SK-N-SH (cell line): ENCODE results near the gene PRR36. TPM values are rescaled to one million over a fixed set of nuclear protein-coding genes. Genes with fewer than 3 reads are reported as not detected.
A peak's percentile ranks its signal among the peaks of the same experiment; 100 is the strongest.

Experiments used
- CTCF ChIA-PET: fragments of 300-600, 350-600 bp; formaldehyde crosslinking; extraction: SDS; loops from one replicate; lab custom pipeline; 2021; lab: Yijun Ruan, JAX
- POLR2A ChIA-PET: fragments of 350-600 bp; sonication (Branson Sonifier 250); formaldehyde crosslinking; extraction: SDS; loops from one replicate; lab custom pipeline; 2020; ENCODE audit warnings: antibody characterized with exemption, inconsistent platforms; lab: Yijun Ruan, JAX
- DNase-seq: peaks from one replicate; pipeline ENCODE4 v3.0.0; 2012
- H2AFZ ChIP-seq: fragments of 200-600 bp; sonication (generic); 2 replicates; pipeline ENCODE4 v1.8.1; 2016; ENCODE audit warnings: antibody characterized with exemption, mild to moderate bottlenecking, low read depth
- H3F3A ChIP-seq: fragments of 200-600 bp; sonication (generic); replicated peaks from 2 replicates; pipeline ENCODE3; 2016; ENCODE audit warnings: antibody characterized with exemption, mild to moderate bottlenecking; ENCODE audit not compliant: insufficient read depth
- H3K27ac ChIP-seq, 2 experiments: fragments of 200-500 bp in 1 of 2; fragments of 200-600 bp in 1 of 2; sonication (Bioruptor generic) in 1 of 2; sonication (generic), shearing (Covaris generic) in 1 of 2; 2 replicates each; pipeline versions ENCODE4 v1.5.1 to v1.6.1; 2014 to 2016; ENCODE audit warnings: low read depth in 2 of 2, inconsistent platforms in 1 of 2, low read length in 1 of 2, mild to moderate bottlenecking in 1 of 2, mixed read lengths in 1 of 2
- H3K27me3 ChIP-seq: fragments of 200-600 bp; sonication (generic), shearing (Covaris generic); 2 replicates; pipeline ENCODE4 v1.6.1; 2016; ENCODE audit warnings: mixed run types; ENCODE audit not compliant: insufficient read depth
- H3K36me3 ChIP-seq, 2 experiments: fragments of 200-500 bp in 1 of 2; fragments of 200-600 bp in 1 of 2; sonication (Bioruptor generic) in 1 of 2; sonication (generic) in 1 of 2; replicated peaks in 1 of 2; 2 replicates each; pipeline versions ENCODE3 to v1.5.1; 2014 to 2016; ENCODE audit warnings: low read length in 1 of 2, mild to moderate bottlenecking in 1 of 2; ENCODE audit not compliant: insufficient read depth in 2 of 2, control insufficient read depth in 1 of 2
- H3K4me1 ChIP-seq, 2 experiments: fragments of 200-500 bp in 1 of 2; fragments of 200-600 bp in 1 of 2; sonication (Bioruptor generic) in 1 of 2; sonication (generic), shearing (Covaris generic) in 1 of 2; 2 replicates each; pipeline versions ENCODE4 v1.5.1 to v1.6.1; 2014 to 2016; ENCODE audit warnings: low read depth in 1 of 2, low read length in 1 of 2, mixed run types in 1 of 2; ENCODE audit not compliant: insufficient read depth in 2 of 2, control insufficient read depth in 1 of 2
- H3K4me2 ChIP-seq: fragments of 200-600 bp; sonication (generic), shearing (Covaris generic); 2 replicates; pipeline ENCODE4 v1.6.1; 2017; ENCODE audit warnings: mixed run types
- H3K4me3 ChIP-seq, 2 experiments: fragments of 200-500 bp in 1 of 2; fragments of 200-600 bp in 1 of 2; sonication (Bioruptor generic) in 1 of 2; sonication (generic), shearing (Covaris generic) in 1 of 2; 2 replicates each; pipeline versions ENCODE4 v1.5.1 to v1.8.1; 2014 to 2016; ENCODE audit warnings: low read depth in 2 of 2, inconsistent platforms in 1 of 2, low read length in 1 of 2, mild to moderate bottlenecking in 1 of 2, mixed read lengths in 1 of 2, moderate library complexity in 1 of 2
- H3K79me2 ChIP-seq: fragments of 200-600 bp; sonication (generic); 2 replicates; pipeline ENCODE4 v1.8.1; 2017; ENCODE audit warnings: mild to moderate bottlenecking; ENCODE audit not compliant: insufficient read depth
- H3K9ac ChIP-seq: fragments of 200-600 bp; sonication (generic); 2 replicates; pipeline ENCODE4 v1.6.1; 2017; ENCODE audit warnings: mixed run types
- H3K9me2 ChIP-seq: fragments of 200-600 bp; sonication (generic); 2 replicates; pipeline ENCODE4 v1.6.1; 2017; ENCODE audit warnings: mixed run types
- H3K9me3 ChIP-seq: fragments of 200-600 bp; sonication (generic); 2 replicates; pipeline ENCODE4 v1.6.1; 2017; ENCODE audit warnings: mixed run types, mild to moderate bottlenecking, moderate library complexity
- H4K20me1 ChIP-seq: fragments of 200-600 bp; sonication (generic); 2 replicates; pipeline ENCODE4 v1.6.1; 2017; ENCODE audit warnings: mild to moderate bottlenecking, mixed run types; ENCODE audit not compliant: insufficient read depth
- GATA2 ChIP-seq: sonication (generic); formaldehyde crosslinking; IDR thresholded peaks from 2 replicates; pipeline ENCODE4 v1.5.0; 2020; ENCODE audit warnings: mild to moderate bottlenecking, missing genetic modification reagents
- MEF2A ChIP-seq: IDR thresholded peaks from 2 replicates; pipeline ENCODE4 v1.4.0; 2012; ENCODE audit warnings: low read depth, borderline replicate concordance
- NFIC ChIP-seq: IDR thresholded peaks from 2 replicates; pipeline ENCODE4 v1.4.0; 2012; ENCODE audit warnings: borderline replicate concordance
- RAD21 ChIP-seq: IDR thresholded peaks from 2 replicates; pipeline ENCODE4 v1.6.1; 2012; ENCODE audit warnings: mild to moderate bottlenecking, low read length
- RXRA ChIP-seq: IDR thresholded peaks from 2 replicates; pipeline ENCODE4 v1.4.0; 2012; ENCODE audit warnings: low read depth, mild to moderate bottlenecking, borderline replicate concordance
- WGBS: methylation state at CpG from one replicate; pipeline ENCODE4 v1.1.6; 2017; ENCODE audit warnings: low lambda C conversion rate; 5-methylcytosine and 5-hydroxymethylcytosine counted together
- polyA plus RNA-seq, 3 experiments: library from polyadenylated mRNA; depleted of rRNA; stranded (reverse); fragments of >200 nt; gene quantifications; 2 replicates each; pipeline ENCODE4 v1.2.3, GENCODE V29; 2012
- TF ChIP-seq, protein P1 (sequence below): fragments of 200-600 bp; sonication (generic); IDR thresholded peaks from 2 replicates; pipeline ENCODE4 v1.6.1; 2017; ENCODE audit warnings: antibody characterized with exemption, mild to moderate bottlenecking, moderate library complexity
- TF ChIP-seq, protein P2 (sequence below): IDR thresholded peaks from 2 replicates; pipeline ENCODE4 v1.4.0; 2012; ENCODE audit warnings: low read depth, borderline replicate concordance
- TF ChIP-seq, protein P3 (sequence below): fragments of 150-350 bp; IDR thresholded peaks from 2 replicates; pipeline ENCODE4 v1.6.1; 2017; ENCODE audit warnings: antibody characterized with exemption, low read length, low read depth, borderline replicate concordance

PRR36 gene
- polyA plus RNA-seq, 1 of the 3 experiments (the other 2 are of a cell fraction): 0.18 TPM

DNA sequence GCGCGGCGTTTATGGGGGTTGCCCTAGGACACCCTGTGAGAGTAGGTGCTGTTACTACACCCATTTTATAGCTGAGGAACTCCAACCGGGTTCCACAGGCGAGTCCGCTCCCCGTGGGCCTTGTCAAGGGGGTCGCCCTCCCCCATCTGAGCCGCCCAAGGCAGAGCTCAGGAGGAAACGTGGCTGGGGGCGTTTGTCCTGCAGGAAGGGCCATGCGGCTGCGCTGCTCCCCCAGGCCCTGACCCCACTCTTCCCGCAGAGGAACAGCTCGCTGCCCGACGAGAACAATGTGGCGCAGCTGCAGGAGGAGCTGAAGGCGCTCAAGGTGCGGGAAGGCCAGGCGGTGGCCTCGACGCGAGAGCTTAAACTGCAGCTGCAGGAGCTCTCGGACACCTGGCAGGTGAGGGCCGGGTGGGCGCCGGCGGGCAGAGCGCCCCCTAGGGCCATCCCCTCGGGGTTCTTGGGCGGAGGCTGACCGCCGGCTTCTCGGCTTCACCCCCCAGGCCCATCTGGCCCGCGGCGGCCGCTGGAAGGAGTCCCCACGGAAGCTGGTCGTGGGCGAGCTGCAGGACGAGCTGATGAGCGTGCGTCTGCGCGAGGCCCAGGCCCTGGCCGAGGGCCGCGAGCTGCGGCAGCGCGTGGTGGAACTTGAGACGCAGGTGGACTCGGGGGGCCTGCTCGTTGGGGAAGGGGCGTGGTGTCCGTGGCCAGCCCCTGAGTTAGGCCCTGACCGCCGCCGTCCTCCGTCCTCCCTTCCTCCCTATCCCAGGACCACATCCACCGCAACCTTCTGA lies 12.4 kb downstream of the PRR36 start:
- Histone ChIP-seq H3K4me1 (peaks cover 0 to 13% of the 10 kb centered on the region in 2 experiments; a peak in 1 of 4 replicates), H3K79me2 (no peaks in the 10 kb centered on the region), H2AFZ (no peak overlapping the region), H3K4me2 (peak overlapping the region; percentile 47; the same call in 1 of the 2 replicates), H3K4me3 (peak overlapping the region in 1 of 2 experiments; percentile 47; a peak in 2 of 4 replicates), H4K20me1 (no peaks in the 10 kb centered on the region), H3K36me3 (no peaks in the 10 kb centered on the region), H3K27ac (peak overlapping the region in 1 of 2 experiments; percentile 43; a peak in 1 of 4 replicates), H3F3A (no peaks in the 10 kb centered on the region), H3K9me3 (no peaks in the 10 kb centered on the region), H3K27me3 (no peaks in the 10 kb centered on the region), H3K9ac (no peak overlapping the region), H3K9me2 (no peaks in the 10 kb centered on the region)
- TF ChIP-seq, protein P1, sequence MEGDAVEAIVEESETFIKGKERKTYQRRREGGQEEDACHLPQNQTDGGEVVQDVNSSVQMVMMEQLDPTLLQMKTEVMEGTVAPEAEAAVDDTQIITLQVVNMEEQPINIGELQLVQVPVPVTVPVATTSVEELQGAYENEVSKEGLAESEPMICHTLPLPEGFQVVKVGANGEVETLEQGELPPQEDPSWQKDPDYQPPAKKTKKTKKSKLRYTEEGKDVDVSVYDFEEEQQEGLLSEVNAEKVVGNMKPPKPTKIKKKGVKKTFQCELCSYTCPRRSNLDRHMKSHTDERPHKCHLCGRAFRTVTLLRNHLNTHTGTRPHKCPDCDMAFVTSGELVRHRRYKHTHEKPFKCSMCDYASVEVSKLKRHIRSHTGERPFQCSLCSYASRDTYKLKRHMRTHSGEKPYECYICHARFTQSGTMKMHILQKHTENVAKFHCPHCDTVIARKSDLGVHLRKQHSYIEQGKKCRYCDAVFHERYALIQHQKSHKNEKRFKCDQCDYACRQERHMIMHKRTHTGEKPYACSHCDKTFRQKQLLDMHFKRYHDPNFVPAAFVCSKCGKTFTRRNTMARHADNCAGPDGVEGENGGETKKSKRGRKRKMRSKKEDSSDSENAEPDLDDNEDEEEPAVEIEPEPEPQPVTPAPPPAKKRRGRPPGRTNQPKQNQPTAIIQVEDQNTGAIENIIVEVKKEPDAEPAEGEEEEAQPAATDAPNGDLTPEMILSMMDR: peak; percentile 19; the same call in 1 of the 2 replicates
- TF ChIP-seq GATA2 (CRISPR knock-in tag): no peak
- 60% methylated on average over 19 of the region's 63 CpGs for WGBS
- DNase-seq: no peak
- POLR2A ChIA-PET: interaction anchor here (0.7 to 1.6 kb wide), 4 partner anchors 13 to 59 kb away, joined by 4 to 8 read pairs (median 5); partner anchors contain the start of genes MAP2K7 and SNAPC2
- CTCF ChIA-PET: interaction anchor here (0.6 to 3.1 kb wide), 12 partner anchors 9 to 141 kb away, joined by 3 to 41 read pairs (median 4); partner anchors contain the start of genes MAP2K7 and SNAPC2

DNA sequence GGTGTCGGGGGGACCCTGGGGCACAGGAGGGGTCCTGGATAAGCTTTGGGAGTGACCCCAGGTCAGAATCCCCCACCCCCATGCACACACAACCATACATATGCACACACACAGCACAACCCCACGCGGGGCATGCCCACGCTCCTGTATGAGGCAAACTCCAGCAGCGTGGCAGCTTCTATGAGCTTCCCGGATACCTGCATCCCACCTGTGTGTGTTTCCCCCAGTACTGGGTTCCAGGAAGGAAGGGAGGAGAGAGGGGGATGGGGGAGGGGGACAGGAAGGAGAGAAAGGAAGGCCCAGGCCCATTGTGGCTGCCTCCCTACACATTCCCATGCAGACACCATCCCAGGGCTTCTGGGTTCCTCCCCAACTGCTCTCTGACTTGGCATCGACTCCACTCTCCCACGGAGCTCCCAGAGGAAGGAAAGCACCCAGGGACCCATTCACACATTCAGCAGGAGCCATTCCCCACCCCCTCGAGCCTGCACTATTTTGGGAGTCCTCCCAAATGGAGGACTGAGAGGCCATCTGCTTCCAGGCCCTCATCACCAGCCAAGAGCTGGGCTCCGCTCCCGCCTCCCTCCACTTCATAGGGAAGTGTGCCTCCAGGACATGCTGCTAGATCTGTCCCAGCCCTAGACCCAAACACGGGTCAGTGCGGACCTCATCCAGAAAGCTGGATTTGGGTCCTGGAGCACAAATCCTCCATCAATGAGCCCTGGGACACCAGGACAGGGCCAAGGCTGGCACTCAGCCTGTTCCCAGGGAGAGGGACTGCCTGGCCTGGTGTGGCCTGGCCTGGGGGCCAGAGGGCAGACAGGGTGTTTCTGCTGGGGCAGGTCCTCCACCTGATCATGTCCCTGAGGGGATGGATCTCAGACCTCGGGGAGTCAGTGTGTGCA lies 13.2 kb downstream of the PRR36 start:
- ChIA-PET POLR2A (interaction anchor here (1.5 to 1.6 kb wide), 2 partner anchors 14 to 59 kb away, joined by 6 to 8 read pairs; partner anchors contain the start of gene SNAPC2), CTCF (interaction anchor here (0.6 to 3.1 kb wide), 9 partner anchors 8 to 70 kb away, joined by 3 to 41 read pairs (median 5); partner anchors contain the start of genes MAP2K7 and SNAPC2)
- TF ChIP-seq RXRA (no peak), RAD21 (no peak), NFIC (no peak), MEF2A (no peak)
- TF ChIP-seq, protein P2, sequence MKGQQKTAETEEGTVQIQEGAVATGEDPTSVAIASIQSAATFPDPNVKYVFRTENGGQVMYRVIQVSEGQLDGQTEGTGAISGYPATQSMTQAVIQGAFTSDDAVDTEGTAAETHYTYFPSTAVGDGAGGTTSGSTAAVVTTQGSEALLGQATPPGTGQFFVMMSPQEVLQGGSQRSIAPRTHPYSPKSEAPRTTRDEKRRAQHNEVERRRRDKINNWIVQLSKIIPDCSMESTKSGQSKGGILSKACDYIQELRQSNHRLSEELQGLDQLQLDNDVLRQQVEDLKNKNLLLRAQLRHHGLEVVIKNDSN: no peak
- TF ChIP-seq, protein P3, sequence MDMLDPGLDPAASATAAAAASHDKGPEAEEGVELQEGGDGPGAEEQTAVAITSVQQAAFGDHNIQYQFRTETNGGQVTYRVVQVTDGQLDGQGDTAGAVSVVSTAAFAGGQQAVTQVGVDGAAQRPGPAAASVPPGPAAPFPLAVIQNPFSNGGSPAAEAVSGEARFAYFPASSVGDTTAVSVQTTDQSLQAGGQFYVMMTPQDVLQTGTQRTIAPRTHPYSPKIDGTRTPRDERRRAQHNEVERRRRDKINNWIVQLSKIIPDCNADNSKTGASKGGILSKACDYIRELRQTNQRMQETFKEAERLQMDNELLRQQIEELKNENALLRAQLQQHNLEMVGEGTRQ: no peak
- Histone ChIP-seq H4K20me1 (no peaks in the 10 kb centered on the region), H2AFZ (no peak overlapping the region), H3K79me2 (no peaks in the 10 kb centered on the region), H3K36me3 (no peaks in the 10 kb centered on the region), H3K27ac (no peak overlapping the region; a peak in 1 of 4 replicates), H3K4me2 (no peak overlapping the region), H3K27me3 (no peaks in the 10 kb centered on the region), H3K4me3 (no peak overlapping the region), H3K9me2 (no peaks in the 10 kb centered on the region), H3K4me1 (peaks cover 0 to 13% of the 10 kb centered on the region in 2 experiments; a peak in 1 of 4 replicates), H3K9ac (no peak overlapping the region), H3F3A (no peaks in the 10 kb centered on the region), H3K9me3 (no peaks in the 10 kb centered on the region)
- DNase-seq: no peak
- WGBS: 84% methylated on average over 11 of the region's 14 CpGs
